Measurements from ENCODE around the gene ARID1B. TPM values are rescaled to one million over a fixed set of nuclear protein-coding genes. Genes with fewer than 3 reads are reported as not detected.

The ARID1B gene
- total and polyA plus RNA-seq, 9 of the 15 experiments (the other 6 are each of a cell fraction or from before 2014, with no cell fraction given) = 12.5 to 50.5 (median 25.8) TPM

- no peaks in the 10 kb centered on the region for H3K9me3 ChIP-seq (replicated peaks; ENCODE audit: control insufficient read depth, insufficient read depth, low read depth, low read length)
- BruUV-seq (replicated peaks) = no TSS peak
- POLR2A ChIA-PET = interaction anchor here (0.7 to 2.6 kb wide), 4 partner anchors 12 to 167 kb away, joined by 3 to 8 read pairs (median 3); no protein-coding TSS in a partner anchor
- H3K79me2 ChIP-seq (ENCODE audit: control insufficient read depth, insufficient read depth, low read length) = peaks cover 96% of the 10 kb centered on the region
- H3K27ac ChIP-seq (ENCODE audit: extremely low read depth, low read depth, low read length) = peak overlapping the region; percentile 72
- no peaks in the 10 kb centered on the region; the same call in 2 of the 3 replicates for H3K36me3 ChIP-seq (ENCODE audit: control insufficient read depth, insufficient read depth, low read length)
- peak; percentile 61 for FAIRE-seq
- peak overlapping the region; percentile 50 for H2AFZ ChIP-seq (ENCODE audit: low read depth, low read length)
- H4K20me1 ChIP-seq (replicated peaks; ENCODE audit: control insufficient read depth, insufficient read depth, low read length) = 0 out of 2 replicates have a peak, but pooled peaks cover 5% of the 10 kb centered on the region
- peak; percentile 48 for ATAC-seq
- intact Hi-C loops (cut with micrococcal nuclease) = loop anchor here (5.0 kb wide), 1 partner anchor 72 kb away; no protein-coding TSS in a partner anchor
- peak overlapping the region; percentile 78 for H3K4me2 ChIP-seq (ENCODE audit: insufficient read depth, low read length)
- 33% methylated on average over 10 of the region's 10 CpGs for WGBS (ENCODE audit: insufficient coverage, low coverage, missing lambda C conversion rate)
- no peak overlapping the region for H3K4me3 ChIP-seq
- H3K4me1 ChIP-seq (replicated peaks in 1 of 2; ENCODE audit: control insufficient read depth in 2 of 2, insufficient read depth in 2 of 2, low read length in 2 of 2) = peaks cover 15 to 47% of the 10 kb centered on the region in 2 experiments
- no peaks in the 10 kb centered on the region for H3K27me3 ChIP-seq (ENCODE audit: control insufficient read depth in 2 of 2, insufficient read depth in 2 of 2, low read length in 2 of 2)
- H3K9ac ChIP-seq (ENCODE audit: insufficient read depth in 1 of 2, low read depth in 2 of 2, low read length in 2 of 2) = peak overlapping the region; percentile 64 to 88
- H3K9me1 ChIP-seq (ENCODE audit: control insufficient read depth, insufficient read depth, low read length) = no peaks in the 10 kb centered on the region
- DNase-seq (ENCODE audit: extremely low read depth in 1 of 4, low spot score in 3 of 4) = peak in 3 of 4 experiments; percentile 30 to 46 (median 45)
- CTCF ChIA-PET (ENCODE audit: low intra/inter-chr PET ratio) = no interaction called here
- in situ Hi-C loops (cut with MboI) = no loop called here
- TF ChIP-seq DPF2 (IDR thresholded peaks at IDR 0.05) = peak; percentile 91
- no peak for TF ChIP-seq ELK3 (CRISPR knock-in tag; IDR thresholded peaks at IDR 0.05)
- TF ChIP-seq ZNF584 (CRISPR knock-in tag; IDR thresholded peaks at IDR 0.05; ENCODE audit: low read depth) = no peak
- TF ChIP-seq CBFA2T3 (IDR thresholded peaks at IDR 0.05) = peak; percentile 69
- no peak for TF ChIP-seq PPARD (CRISPR knock-in tag; IDR thresholded peaks at IDR 0.05)
- no peak for TF ChIP-seq MGA (IDR thresholded peaks at IDR 0.05)
- peak; percentile 61; the same call in 1 of the 2 replicates for TF ChIP-seq SMARCE1 (IDR thresholded peaks at IDR 0.05)
- TF ChIP-seq, protein P1, sequence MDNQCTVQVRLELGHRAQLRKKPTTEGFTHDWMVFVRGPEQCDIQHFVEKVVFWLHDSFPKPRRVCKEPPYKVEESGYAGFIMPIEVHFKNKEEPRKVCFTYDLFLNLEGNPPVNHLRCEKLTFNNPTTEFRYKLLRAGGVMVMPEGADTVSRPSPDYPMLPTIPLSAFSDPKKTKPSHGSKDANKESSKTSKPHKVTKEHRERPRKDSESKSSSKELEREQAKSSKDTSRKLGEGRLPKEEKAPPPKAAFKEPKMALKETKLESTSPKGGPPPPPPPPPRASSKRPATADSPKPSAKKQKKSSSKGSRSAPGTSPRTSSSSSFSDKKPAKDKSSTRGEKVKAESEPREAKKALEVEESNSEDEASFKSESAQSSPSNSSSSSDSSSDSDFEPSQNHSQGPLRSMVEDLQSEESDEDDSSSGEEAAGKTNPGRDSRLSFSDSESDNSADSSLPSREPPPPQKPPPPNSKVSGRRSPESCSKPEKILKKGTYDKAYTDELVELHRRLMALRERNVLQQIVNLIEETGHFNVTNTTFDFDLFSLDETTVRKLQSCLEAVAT (IDR thresholded peaks at IDR 0.05) = no peak
These were observed 77.4 kb downstream of the ARID1B start for GRCh38 chr6:156854466-156855161.
